Measurements from ENCODE around the gene NEK4.

The NEK4 gene

GRCh38 chr3:52770496-52771333 is at the start of gene NEK4:
Gene NEK4, minus strand, starts transcription at chr3:52770940. Its CDS starts 194 bp downstream, at chr3:52770746.
- DNase-seq (ENCODE audit: low read depth) = peak; percentile 83

GRCh38 chr3:52819936-52820335 is 49.2 kb upstream of the NEK4 start:
- DNase-seq (ENCODE audit: low read depth) = no peak

- no peak for DNase-seq (ENCODE audit: low read depth)
Observed at GRCh38 chr3:52817860-52818259, 47.1 kb upstream of the NEK4 start.

- DNase-seq (ENCODE audit: low read depth) = no peak
Observed at GRCh38 chr3:52817221-52817620, 46.5 kb upstream of the NEK4 start.

- no peak for DNase-seq (ENCODE audit: low read depth)
Observed at GRCh38 chr3:52816654-52817053, 45.9 kb upstream of the NEK4 start.

GRCh38 chr3:52816199-52816598 is 45.5 kb upstream of the NEK4 start:
- DNase-seq (ENCODE audit: low read depth) = no peak

- DNase-seq (ENCODE audit: low read depth) = no peak
Observed at GRCh38 chr3:52813810-52814209, 43.1 kb upstream of the NEK4 start.

- no peak for DNase-seq (ENCODE audit: low read depth)
Observed at GRCh38 chr3:52811452-52812011, 40.8 kb upstream of the NEK4 start.

- no peak for DNase-seq (ENCODE audit: low read depth)
Observed at GRCh38 chr3:52810923-52811322, 40.2 kb upstream of the NEK4 start.

GRCh38 chr3:52809662-52810377 is 39.1 kb upstream of the NEK4 start:
- DNase-seq (ENCODE audit: low read depth) = no peak

- DNase-seq (ENCODE audit: low read depth) = no peak
Observed at GRCh38 chr3:52809149-52809548, 38.4 kb upstream of the NEK4 start.

- no peak for DNase-seq (ENCODE audit: low read depth)
Observed at GRCh38 chr3:52805270-52806039, 34.7 kb upstream of the NEK4 start.

- no peak for DNase-seq (ENCODE audit: low read depth)
Observed at GRCh38 chr3:52801839-52802238, 31.1 kb upstream of the NEK4 start.

GRCh38 chr3:52800079-52800478 is 29.3 kb upstream of the NEK4 start:
- DNase-seq (ENCODE audit: low read depth) = peak; percentile 29

- DNase-seq (ENCODE audit: low read depth) = no peak
Observed at GRCh38 chr3:52798978-52799476, 28.3 kb upstream of the NEK4 start.

GRCh38 chr3:52798376-52798977 is 27.7 kb upstream of the NEK4 start:
- no peak for DNase-seq (ENCODE audit: low read depth)

GRCh38 chr3:52796411-52796810 is 25.7 kb upstream of the NEK4 start:
- no peak for DNase-seq (ENCODE audit: low read depth)

- no peak for DNase-seq (ENCODE audit: low read depth)
Observed at GRCh38 chr3:52795298-52795900, 24.7 kb upstream of the NEK4 start.

GRCh38 chr3:52794612-52795099 is 23.9 kb upstream of the NEK4 start, which contains the start of gene ITIH3:
Gene ITIH3, plus strand, starts transcription at chr3:52794796. Its CDS starts 8 bp downstream, at chr3:52794804.
- no peak for DNase-seq (ENCODE audit: low read depth)

GRCh38 chr3:52793702-52794611 is 23.2 kb upstream of the NEK4 start:
- no peak for DNase-seq (ENCODE audit: low read depth)

Measured in fibroblast of gingiva (primary cell).